NCI-H2196 treated with DMSO at 0.1 percent for 48 hours (cell line): Measurements from ENCODE around the gene FLYWCH1.
A peak's percentile ranks its signal among the peaks of the same experiment; 100 is the strongest.
"Not testable (repeated sequence)": the region's sequence is repeated elsewhere in the genome, so short reads cannot be mapped to it uniquely, and the experiment has no call there.

Experiments used
- DNase-seq: peaks from one replicate; lab custom pipeline; 2025; ENCODE audit not compliant: unreplicated experiment; lab: John Stamatoyannopoulos, UW

The FLYWCH1 gene

GRCh38 chr16:2898831-2899563 is 12.7 kb upstream of the FLYWCH1 start:
- DNase-seq, result no peak

- no peak for DNase-seq
These were observed 12.1 kb upstream of the FLYWCH1 start for GRCh38 chr16:2899564-2900072.

GRCh38 chr16:2900526-2901075 is 11.1 kb upstream of the FLYWCH1 start:
- DNase-seq, result no peak

- no peak for DNase-seq
These were observed 9.2 kb upstream of the FLYWCH1 start for GRCh38 chr16:2902337-2903130.

GRCh38 chr16:2904100-2904921 is 7.4 kb upstream of the FLYWCH1 start:
- peak; percentile 87 for DNase-seq

GRCh38 chr16:2904922-2905240 is 6.8 kb upstream of the FLYWCH1 start:
- no peak for DNase-seq

- peak; percentile 99 for DNase-seq
These were observed 6.3 kb upstream of the FLYWCH1 start for GRCh38 chr16:2905241-2905987.

GRCh38 chr16:2905988-2906387 is 5.7 kb upstream of the FLYWCH1 start:
- no peak for DNase-seq

- DNase-seq, result not testable (repeated sequence)
These were observed 4.5 kb upstream of the FLYWCH1 start for GRCh38 chr16:2907084-2907753.

- DNase-seq, result no peak
These were observed 1.2 kb upstream of the FLYWCH1 start for GRCh38 chr16:2910441-2910969.

- DNase-seq, result no peak
These were observed 834 bp downstream of the FLYWCH1 start for GRCh38 chr16:2912330-2913199.

- no peak for DNase-seq
These were observed 1.9 kb downstream of the FLYWCH1 start for GRCh38 chr16:2913603-2914002.

- no peak for DNase-seq
These were observed 2.5 kb downstream of the FLYWCH1 start for GRCh38 chr16:2914233-2914632.

- no peak for DNase-seq
These were observed 3.6 kb downstream of the FLYWCH1 start for GRCh38 chr16:2915196-2915929.

GRCh38 chr16:2919511-2920255 is 8.0 kb downstream of the FLYWCH1 start:
- peak; percentile 60 for DNase-seq

- DNase-seq, result no peak
These were observed 11.8 kb downstream of the FLYWCH1 start for GRCh38 chr16:2923481-2923880.
